22Rv1 (cell line): Measurements from ENCODE around the gene ARHGEF4.

ENCODE experiments used
- ZFX ChIP-seq: fragments of 450-650 bp; IDR thresholded peaks from 2 replicates; pipeline ENCODE4 v1.6.1; 2017; ENCODE audit warnings: antibody characterized with exemption, borderline replicate concordance
- TF ChIP-seq, protein P1 (sequence below): fragments of 450-650 bp; IDR thresholded peaks from 2 replicates; pipeline ENCODE4 v1.5.1; 2017; ENCODE audit warnings: mild to moderate bottlenecking

DNA sequence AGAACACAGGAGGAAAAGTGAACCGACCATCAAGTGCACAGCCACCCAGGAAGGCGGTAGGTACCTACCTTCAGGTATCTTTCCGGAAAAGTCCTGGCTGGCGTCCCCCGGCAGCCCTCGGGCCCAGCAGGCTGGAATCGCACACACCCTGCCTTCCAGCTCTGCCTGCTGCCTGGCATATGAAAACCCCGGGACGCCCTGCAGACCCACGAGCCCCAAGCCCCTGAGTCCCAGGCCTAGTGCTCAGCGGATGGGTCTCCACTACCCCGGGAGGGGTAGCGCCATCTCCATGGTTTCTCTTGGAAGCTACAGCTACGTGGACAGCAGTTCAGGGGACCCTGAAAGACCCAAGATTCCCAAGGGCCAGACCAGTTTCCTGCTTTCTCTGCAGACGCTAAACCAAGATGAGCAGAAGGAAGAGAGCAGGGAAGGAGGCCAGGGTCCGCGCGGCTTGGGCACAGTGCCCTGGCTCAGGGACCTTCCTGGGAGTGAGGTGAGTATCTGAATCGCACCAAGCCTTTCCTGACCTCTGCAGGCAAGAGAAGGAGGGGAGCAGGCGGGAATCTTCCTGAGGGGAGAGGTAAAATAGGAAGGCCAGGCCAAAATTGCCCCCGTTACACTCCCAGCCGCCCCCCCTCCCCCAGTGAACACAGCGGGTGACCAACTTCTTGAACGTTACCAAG is 80.4 kb downstream of the ARHGEF4 start:
- TF ChIP-seq, protein P1, sequence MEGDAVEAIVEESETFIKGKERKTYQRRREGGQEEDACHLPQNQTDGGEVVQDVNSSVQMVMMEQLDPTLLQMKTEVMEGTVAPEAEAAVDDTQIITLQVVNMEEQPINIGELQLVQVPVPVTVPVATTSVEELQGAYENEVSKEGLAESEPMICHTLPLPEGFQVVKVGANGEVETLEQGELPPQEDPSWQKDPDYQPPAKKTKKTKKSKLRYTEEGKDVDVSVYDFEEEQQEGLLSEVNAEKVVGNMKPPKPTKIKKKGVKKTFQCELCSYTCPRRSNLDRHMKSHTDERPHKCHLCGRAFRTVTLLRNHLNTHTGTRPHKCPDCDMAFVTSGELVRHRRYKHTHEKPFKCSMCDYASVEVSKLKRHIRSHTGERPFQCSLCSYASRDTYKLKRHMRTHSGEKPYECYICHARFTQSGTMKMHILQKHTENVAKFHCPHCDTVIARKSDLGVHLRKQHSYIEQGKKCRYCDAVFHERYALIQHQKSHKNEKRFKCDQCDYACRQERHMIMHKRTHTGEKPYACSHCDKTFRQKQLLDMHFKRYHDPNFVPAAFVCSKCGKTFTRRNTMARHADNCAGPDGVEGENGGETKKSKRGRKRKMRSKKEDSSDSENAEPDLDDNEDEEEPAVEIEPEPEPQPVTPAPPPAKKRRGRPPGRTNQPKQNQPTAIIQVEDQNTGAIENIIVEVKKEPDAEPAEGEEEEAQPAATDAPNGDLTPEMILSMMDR, result no peak
- TF ChIP-seq ZFX, result no peak
